A673 (cell line): ENCODE measurements around the gene VN1R4. TPM values are rescaled to one million over a fixed set of nuclear protein-coding genes. Genes with fewer than 3 reads are reported as not detected.
"Not testable (repeated sequence)": the region's sequence is repeated elsewhere in the genome, so short reads cannot be mapped to it uniquely, and the experiment has no call there.

ENCODE experiments used
- BruUV-seq: library from RNA; stranded (reverse); fragments of 400-500 nt; replicated peaks from 2 replicates; lab custom pipeline; 2021; lab: Mats Ljungman, UMichigan
- CTCF ChIA-PET: fragments of 300-600 bp; sonication (Branson Sonifier 250); formaldehyde crosslinking; loops from one replicate; lab custom pipeline; 2022; ENCODE audit warnings: antibody characterized with exemption; lab: Charles Lee
- POLR2A ChIA-PET: fragments of 300-600 bp; sonication (Branson Sonifier 250); formaldehyde crosslinking; loops from one replicate; lab custom pipeline; 2022; ENCODE audit warnings: antibody characterized with exemption; ENCODE audit not compliant: low non-redundant PET; lab: Charles Lee
- DNase-seq: peaks from one replicate; pipeline ENCODE4 v3.0.0-alpha.2; 2015; ENCODE audit warnings: low spot score
- H3K27ac ChIP-seq: fragments of 200-600 bp; sonication (generic); 2 replicates; pipeline ENCODE4 v1.5.1; 2016; ENCODE audit warnings: mixed run types, low read depth, mild to moderate bottlenecking, mixed read lengths, antibody characterized with exemption, low read length; ENCODE audit not compliant: poor library complexity, severe bottlenecking
- H3K27me3 ChIP-seq: fragments of 200-600 bp; sonication (generic); replicated peaks from 2 replicates; pipeline ENCODE4 v1.6.1; 2017; ENCODE audit warnings: mixed run types, low read depth, mild to moderate bottlenecking, mixed read lengths, antibody characterized with exemption, low read length; ENCODE audit not compliant: insufficient read depth, poor library complexity
- H3K36me3 ChIP-seq: fragments of 200-600 bp; sonication (generic); 2 replicates; pipeline ENCODE4 v1.6.1; 2016; ENCODE audit warnings: mixed run types, mild to moderate bottlenecking, mixed read lengths, antibody characterized with exemption, low read length; ENCODE audit not compliant: insufficient read depth, poor library complexity, severe bottlenecking
- H3K4me1 ChIP-seq: fragments of 200-600 bp; sonication (generic); 2 replicates; pipeline ENCODE4 v1.6.1; 2017; ENCODE audit warnings: mixed run types, mild to moderate bottlenecking, mixed read lengths, antibody characterized with exemption, low read length; ENCODE audit not compliant: insufficient read depth, poor library complexity, severe bottlenecking
- H3K4me3 ChIP-seq: fragments of 200-600 bp; sonication (generic); 2 replicates; pipeline ENCODE4 v1.5.1; 2016; ENCODE audit warnings: low read depth, mixed run types, mild to moderate bottlenecking, mixed read lengths, low read length; ENCODE audit not compliant: poor library complexity, severe bottlenecking
- H3K9me3 ChIP-seq: fragments of 200-600 bp; sonication (generic); 2 replicates; pipeline ENCODE4 v1.6.1; 2016; ENCODE audit warnings: mixed run types, low read depth, mild to moderate bottlenecking, mixed read lengths, antibody characterized with exemption, low read length; ENCODE audit not compliant: poor library complexity, severe bottlenecking
- EZH2 ChIP-seq: fragments of 200-600 bp; sonication (generic); IDR thresholded peaks from 2 replicates; pipeline ENCODE4 v1.6.1; 2017; ENCODE audit warnings: borderline replicate concordance, low read depth, mild to moderate bottlenecking, mixed read lengths, antibody characterized with exemption, low read length; ENCODE audit not compliant: poor library complexity, severe bottlenecking
- intact Hi-C: fragments of 100-400 bp; cut with micrococcal nuclease; formaldehyde crosslinking; loops from one replicate; pipeline ENCODE4 v1.10.0; 2022; ENCODE audit not compliant: unreplicated experiment
- total RNA-seq: library from RNA; stranded (reverse); gene quantifications from 2 replicates; pipeline ENCODE4 v1.2.3, GENCODE V29; 2021
- TF ChIP-seq, protein P1 (sequence below): fragments of 300-800, 200-600 bp; sonication (generic); conservative IDR thresholded peaks from 2 replicates; pipeline ENCODE4 v1.5.1; 2017; ENCODE audit warnings: low read depth, mild to moderate bottlenecking, antibody characterized with exemption, low read length, moderate library complexity, mixed read lengths

The VN1R4 gene
- total RNA-seq, 1 experiment from 2014 or later: not detected

DNA sequence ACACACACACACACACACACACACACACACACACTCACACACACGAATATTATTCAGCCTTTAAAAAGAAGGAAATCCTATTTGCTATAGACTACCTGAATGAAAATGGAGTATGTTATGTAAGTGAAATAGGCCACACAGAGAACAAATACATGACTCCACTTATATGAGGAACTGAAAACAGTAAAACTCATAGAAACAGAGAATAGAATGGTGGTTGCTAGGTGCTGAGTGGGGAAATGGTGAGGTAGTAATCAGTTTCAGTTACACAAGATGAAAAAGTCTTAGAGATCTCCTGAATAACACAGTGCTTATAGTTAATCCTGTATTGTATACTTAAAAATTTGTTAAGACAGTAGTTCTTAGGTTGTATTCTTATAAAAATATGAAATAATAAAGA is 21.0 kb downstream of the VN1R4 start:
- TF ChIP-seq EZH2: no peak
- TF ChIP-seq, protein P1, sequence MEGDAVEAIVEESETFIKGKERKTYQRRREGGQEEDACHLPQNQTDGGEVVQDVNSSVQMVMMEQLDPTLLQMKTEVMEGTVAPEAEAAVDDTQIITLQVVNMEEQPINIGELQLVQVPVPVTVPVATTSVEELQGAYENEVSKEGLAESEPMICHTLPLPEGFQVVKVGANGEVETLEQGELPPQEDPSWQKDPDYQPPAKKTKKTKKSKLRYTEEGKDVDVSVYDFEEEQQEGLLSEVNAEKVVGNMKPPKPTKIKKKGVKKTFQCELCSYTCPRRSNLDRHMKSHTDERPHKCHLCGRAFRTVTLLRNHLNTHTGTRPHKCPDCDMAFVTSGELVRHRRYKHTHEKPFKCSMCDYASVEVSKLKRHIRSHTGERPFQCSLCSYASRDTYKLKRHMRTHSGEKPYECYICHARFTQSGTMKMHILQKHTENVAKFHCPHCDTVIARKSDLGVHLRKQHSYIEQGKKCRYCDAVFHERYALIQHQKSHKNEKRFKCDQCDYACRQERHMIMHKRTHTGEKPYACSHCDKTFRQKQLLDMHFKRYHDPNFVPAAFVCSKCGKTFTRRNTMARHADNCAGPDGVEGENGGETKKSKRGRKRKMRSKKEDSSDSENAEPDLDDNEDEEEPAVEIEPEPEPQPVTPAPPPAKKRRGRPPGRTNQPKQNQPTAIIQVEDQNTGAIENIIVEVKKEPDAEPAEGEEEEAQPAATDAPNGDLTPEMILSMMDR: no peak
- Histone ChIP-seq H3K27ac (no peak overlapping the region), H3K36me3 (no peaks in the 10 kb centered on the region), H3K9me3 (peaks cover 46% of the 10 kb centered on the region), H3K4me3 (no peak overlapping the region), H3K4me1 (no peaks in the 10 kb centered on the region), H3K27me3 (no peaks in the 10 kb centered on the region)
- DNase-seq: no peak
- ChIA-PET CTCF (no interaction called here), POLR2A (no interaction called here)
- BruUV-seq: no TSS peak
- intact Hi-C loops: no loop called here

DNA sequence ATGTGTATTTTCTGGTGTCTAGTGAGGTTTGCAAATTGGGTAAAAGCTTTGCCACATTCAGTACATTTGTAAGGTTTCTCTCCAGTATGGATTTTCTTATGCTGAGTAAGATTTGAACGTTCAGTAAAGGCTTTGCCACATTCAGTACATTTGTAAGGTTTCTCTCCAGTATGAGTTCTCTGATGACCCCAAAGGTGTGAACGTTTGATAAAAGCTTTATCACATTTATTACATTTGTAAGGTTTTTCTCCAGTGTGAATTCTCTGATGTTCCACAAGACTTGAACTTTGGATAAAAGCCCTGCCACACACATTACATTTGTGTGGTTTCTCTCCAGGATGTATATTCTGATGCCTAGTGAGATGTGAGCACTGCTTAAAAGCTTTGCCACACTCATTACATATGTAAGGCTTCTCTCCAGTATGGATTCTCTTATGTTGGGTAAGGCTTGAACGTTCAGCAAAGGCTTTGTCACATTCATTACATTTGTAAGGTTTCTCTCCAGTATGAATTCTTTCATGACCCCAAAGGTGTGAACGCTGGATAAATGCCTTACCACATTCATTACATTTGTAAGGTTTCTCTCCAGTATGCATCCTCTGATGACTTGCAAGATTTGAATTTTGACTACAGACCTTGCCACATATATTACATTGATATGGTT is 30.3 kb downstream of the VN1R4 start:
- DNase-seq: no peak
- ChIA-PET POLR2A (no interaction called here), CTCF (no interaction called here)
- TF ChIP-seq, protein P1: no peak
- TF ChIP-seq EZH2: no peak
- no peak overlapping the region for H3K4me3 ChIP-seq
- no peaks in the 10 kb centered on the region for H3K4me1 ChIP-seq
- no peaks in the 10 kb centered on the region for H3K27me3 ChIP-seq
- H3K36me3 ChIP-seq: no peaks in the 10 kb centered on the region
- intact Hi-C loops: no loop called here
- peaks cover 64% of the 10 kb centered on the region for H3K9me3 ChIP-seq
- no TSS peak for BruUV-seq
- no peak overlapping the region for H3K27ac ChIP-seq

DNA sequence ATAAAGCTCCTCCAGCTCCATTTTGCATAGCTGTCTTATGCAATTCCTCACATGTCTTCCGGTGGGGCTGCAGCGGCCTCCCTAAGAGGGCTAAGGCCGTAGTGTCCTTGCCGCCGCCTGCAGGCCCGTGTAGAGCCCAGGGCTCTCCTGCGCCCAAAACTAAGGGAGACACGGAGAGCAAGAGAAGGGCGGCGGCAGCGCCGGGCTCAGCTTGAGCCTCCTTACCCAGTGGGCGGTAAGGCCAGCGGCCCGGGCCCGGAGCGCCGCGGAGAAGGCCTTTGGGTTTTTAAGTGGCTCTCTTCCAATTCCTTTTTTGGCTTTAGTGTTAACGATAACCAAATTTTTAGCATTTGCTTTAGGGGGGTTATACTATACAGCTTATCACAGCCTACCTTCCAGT is 42.9 kb downstream of the VN1R4 start:
- TF ChIP-seq, protein P1: no peak
- no peak for TF ChIP-seq EZH2
- Histone ChIP-seq H3K4me1 (no peaks in the 10 kb centered on the region), H3K27ac (no peak overlapping the region), H3K27me3 (no peaks in the 10 kb centered on the region), H3K36me3 (no peaks in the 10 kb centered on the region), H3K9me3 (peaks cover 22% of the 10 kb centered on the region), H3K4me3 (no peak overlapping the region)
- BruUV-seq: no TSS peak
- CTCF ChIA-PET: no interaction called here
- no peak for DNase-seq
- POLR2A ChIA-PET: no interaction called here
- intact Hi-C loops: no loop called here

DNA sequence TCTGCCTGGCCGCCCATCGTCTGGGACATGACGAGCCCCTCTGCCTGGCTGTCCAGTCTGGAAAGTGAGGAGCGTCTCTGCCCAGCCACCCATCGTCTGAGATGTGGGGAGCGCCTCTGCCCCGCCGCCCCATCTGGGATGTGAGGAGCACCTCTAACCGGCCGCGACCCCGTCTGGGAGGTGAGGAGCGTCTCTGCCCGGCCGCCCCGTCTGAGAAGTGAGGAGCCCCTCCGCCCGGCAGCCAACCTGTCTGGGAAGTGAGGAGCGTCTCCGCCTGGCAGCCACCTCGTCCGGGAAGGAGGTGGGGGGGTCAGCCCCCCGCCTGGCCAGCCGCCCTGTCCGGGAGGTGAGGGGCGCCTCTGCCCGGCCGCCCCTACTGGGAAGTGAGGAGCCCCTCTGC is 44.8 kb downstream of the VN1R4 start:
- H3K27ac ChIP-seq, H3K36me3 ChIP-seq, intact Hi-C loops, POLR2A ChIA-PET, H3K4me3 ChIP-seq, BruUV-seq, H3K27me3 ChIP-seq, H3K4me1 ChIP-seq, DNase-seq, CTCF ChIA-PET: not testable (repeated sequence)
- H3K9me3 ChIP-seq: peaks cover 19% of the 10 kb centered on the region
